SK-N-SH (cell line): ENCODE results near the gene C3orf20. TPM values are rescaled to one million over a fixed set of nuclear protein-coding genes. Genes with fewer than 3 reads are reported as not detected.

Source experiments
- CTCF ChIA-PET: fragments of 300-600, 350-600 bp; formaldehyde crosslinking; extraction: SDS; loops from one replicate; lab custom pipeline; 2021; lab: Yijun Ruan, JAX
- POLR2A ChIA-PET: fragments of 350-600 bp; sonication (Branson Sonifier 250); formaldehyde crosslinking; extraction: SDS; loops from one replicate; lab custom pipeline; 2020; ENCODE audit warnings: antibody characterized with exemption, inconsistent platforms; lab: Yijun Ruan, JAX
- DNase-seq: peaks from one replicate; pipeline ENCODE4 v3.0.0; 2012
- H2AFZ ChIP-seq: fragments of 200-600 bp; sonication (generic); 2 replicates; pipeline ENCODE4 v1.8.1; 2016; ENCODE audit warnings: antibody characterized with exemption, mild to moderate bottlenecking, low read depth
- H3F3A ChIP-seq: fragments of 200-600 bp; sonication (generic); replicated peaks from 2 replicates; pipeline ENCODE3; 2016; ENCODE audit warnings: antibody characterized with exemption, mild to moderate bottlenecking; ENCODE audit not compliant: insufficient read depth
- H3K27ac ChIP-seq, 2 experiments: fragments of 200-500 bp in 1 of 2; fragments of 200-600 bp in 1 of 2; sonication (Bioruptor generic) in 1 of 2; sonication (generic), shearing (Covaris generic) in 1 of 2; 2 replicates each; pipeline versions ENCODE4 v1.5.1 to v1.6.1; 2014 to 2016; ENCODE audit warnings: low read depth in 2 of 2, inconsistent platforms in 1 of 2, low read length in 1 of 2, mild to moderate bottlenecking in 1 of 2, mixed read lengths in 1 of 2
- H3K27me3 ChIP-seq: fragments of 200-600 bp; sonication (generic), shearing (Covaris generic); 2 replicates; pipeline ENCODE4 v1.6.1; 2016; ENCODE audit warnings: mixed run types; ENCODE audit not compliant: insufficient read depth
- H3K36me3 ChIP-seq, 2 experiments: fragments of 200-500 bp in 1 of 2; fragments of 200-600 bp in 1 of 2; sonication (Bioruptor generic) in 1 of 2; sonication (generic) in 1 of 2; replicated peaks in 1 of 2; 2 replicates each; pipeline versions ENCODE3 to v1.5.1; 2014 to 2016; ENCODE audit warnings: low read length in 1 of 2, mild to moderate bottlenecking in 1 of 2; ENCODE audit not compliant: insufficient read depth in 2 of 2, control insufficient read depth in 1 of 2
- H3K4me1 ChIP-seq, 2 experiments: fragments of 200-500 bp in 1 of 2; fragments of 200-600 bp in 1 of 2; sonication (Bioruptor generic) in 1 of 2; sonication (generic), shearing (Covaris generic) in 1 of 2; 2 replicates each; pipeline versions ENCODE4 v1.5.1 to v1.6.1; 2014 to 2016; ENCODE audit warnings: low read depth in 1 of 2, low read length in 1 of 2, mixed run types in 1 of 2; ENCODE audit not compliant: insufficient read depth in 2 of 2, control insufficient read depth in 1 of 2
- H3K4me2 ChIP-seq: fragments of 200-600 bp; sonication (generic), shearing (Covaris generic); 2 replicates; pipeline ENCODE4 v1.6.1; 2017; ENCODE audit warnings: mixed run types
- H3K4me3 ChIP-seq, 2 experiments: fragments of 200-500 bp in 1 of 2; fragments of 200-600 bp in 1 of 2; sonication (Bioruptor generic) in 1 of 2; sonication (generic), shearing (Covaris generic) in 1 of 2; 2 replicates each; pipeline versions ENCODE4 v1.5.1 to v1.8.1; 2014 to 2016; ENCODE audit warnings: low read depth in 2 of 2, inconsistent platforms in 1 of 2, low read length in 1 of 2, mild to moderate bottlenecking in 1 of 2, mixed read lengths in 1 of 2, moderate library complexity in 1 of 2
- H3K79me2 ChIP-seq: fragments of 200-600 bp; sonication (generic); 2 replicates; pipeline ENCODE4 v1.8.1; 2017; ENCODE audit warnings: mild to moderate bottlenecking; ENCODE audit not compliant: insufficient read depth
- H3K9ac ChIP-seq: fragments of 200-600 bp; sonication (generic); 2 replicates; pipeline ENCODE4 v1.6.1; 2017; ENCODE audit warnings: mixed run types
- H3K9me2 ChIP-seq: fragments of 200-600 bp; sonication (generic); 2 replicates; pipeline ENCODE4 v1.6.1; 2017; ENCODE audit warnings: mixed run types
- H3K9me3 ChIP-seq: fragments of 200-600 bp; sonication (generic); 2 replicates; pipeline ENCODE4 v1.6.1; 2017; ENCODE audit warnings: mixed run types, mild to moderate bottlenecking, moderate library complexity
- H4K20me1 ChIP-seq: fragments of 200-600 bp; sonication (generic); 2 replicates; pipeline ENCODE4 v1.6.1; 2017; ENCODE audit warnings: mild to moderate bottlenecking, mixed run types; ENCODE audit not compliant: insufficient read depth
- CHD2 ChIP-seq: fragments of 150-350 bp; IDR thresholded peaks from 2 replicates; pipeline ENCODE4 v1.6.1; 2018; ENCODE audit warnings: low read length; ENCODE audit not compliant: partially characterized antibody
- ELF1 ChIP-seq: IDR thresholded peaks from 2 replicates; pipeline ENCODE4 v1.4.0; 2012
- EP300 ChIP-seq, 2 experiments: IDR thresholded peaks; 2 replicates each; pipeline versions ENCODE4 v1.4.0 to v1.6.1; 2012; ENCODE audit warnings: borderline replicate concordance in 1 of 2, low read depth in 1 of 2, low read length in 1 of 2
- EZH2phosphoT487 ChIP-seq: fragments of 200-600 bp; sonication (generic); IDR thresholded peaks from 2 replicates; pipeline ENCODE4 v1.6.1; 2017; ENCODE audit warnings: low read depth, mixed run types, mild to moderate bottlenecking, antibody characterized with exemption, moderate library complexity, borderline replicate concordance
- GATA2 ChIP-seq: sonication (generic); formaldehyde crosslinking; IDR thresholded peaks from 2 replicates; pipeline ENCODE4 v1.5.0; 2020; ENCODE audit warnings: mild to moderate bottlenecking, missing genetic modification reagents
- IRF3 ChIP-seq: fragments of 150-350 bp; IDR thresholded peaks from 2 replicates; pipeline ENCODE4 v1.6.1; 2016; ENCODE audit warnings: mild to moderate bottlenecking, low read depth, low read length
- MEF2A ChIP-seq: IDR thresholded peaks from 2 replicates; pipeline ENCODE4 v1.4.0; 2012; ENCODE audit warnings: low read depth, borderline replicate concordance
- MXI1 ChIP-seq: IDR thresholded peaks from 2 replicates; pipeline ENCODE4 v1.6.1; 2012; ENCODE audit warnings: mild to moderate bottlenecking, low read depth, low read length, improper control_type of control experiment
- RAD21 ChIP-seq: IDR thresholded peaks from 2 replicates; pipeline ENCODE4 v1.6.1; 2012; ENCODE audit warnings: mild to moderate bottlenecking, low read length
- RFX5 ChIP-seq: IDR thresholded peaks from 2 replicates; pipeline ENCODE4 v1.6.1; 2012; ENCODE audit warnings: mild to moderate bottlenecking, improper control_type of control experiment, low read length
- RXRA ChIP-seq: IDR thresholded peaks from 2 replicates; pipeline ENCODE4 v1.4.0; 2012; ENCODE audit warnings: low read depth, mild to moderate bottlenecking, borderline replicate concordance
- SMC3 ChIP-seq: IDR thresholded peaks from 2 replicates; pipeline ENCODE4 v1.6.1; 2012; ENCODE audit warnings: low read depth, low read length, improper control_type of control experiment
- TAF1 ChIP-seq: IDR thresholded peaks from 2 replicates; pipeline ENCODE4 v1.6.1; 2012; ENCODE audit warnings: low read depth, mild to moderate bottlenecking, low read length, moderate library complexity, borderline replicate concordance
- TEAD4 ChIP-seq: IDR thresholded peaks from 2 replicates; pipeline ENCODE4 v1.4.0; 2012; ENCODE audit warnings: mild to moderate bottlenecking, borderline replicate concordance; ENCODE audit not compliant: insufficient read depth
- USF1 ChIP-seq: IDR thresholded peaks from 2 replicates; pipeline ENCODE4 v1.4.0; 2012; ENCODE audit warnings: low read depth, borderline replicate concordance
- WGBS: methylation state at CpG from one replicate; pipeline ENCODE4 v1.1.6; 2017; ENCODE audit warnings: low lambda C conversion rate; 5-methylcytosine and 5-hydroxymethylcytosine counted together
- polyA plus RNA-seq, 3 experiments: library from polyadenylated mRNA; depleted of rRNA; stranded (reverse); fragments of >200 nt; gene quantifications; 2 replicates each; pipeline ENCODE4 v1.2.3, GENCODE V29; 2012
- TF ChIP-seq, protein P1 (sequence below): IDR thresholded peaks from 2 replicates; pipeline ENCODE4 v1.4.0; 2012; ENCODE audit warnings: low read depth
- TF ChIP-seq, protein P2 (sequence below): IDR thresholded peaks from 2 replicates; pipeline ENCODE4 v1.6.1; 2012; ENCODE audit warnings: mild to moderate bottlenecking, low read depth, low read length, moderate library complexity

C3orf20 gene
- polyA plus RNA-seq, 1 of the 3 experiments (the other 2 are of a cell fraction) = not detected

GRCh38 chr3:14647976-14648955 is 26.7 kb upstream of the C3orf20 start:
- H3K4me3 ChIP-seq = no peak overlapping the region
- no peak for TF ChIP-seq USF1
- no peak for TF ChIP-seq CHD2
- TF ChIP-seq SMC3 = no peak
- no peak for TF ChIP-seq EZH2phosphoT487
- no peak for TF ChIP-seq RFX5
- TF ChIP-seq RXRA = no peak
- TF ChIP-seq EP300 (IDR thresholded peaks at IDR 0.05; ENCODE audit: borderline replicate concordance in 1 of 2, low read depth in 1 of 2, low read length in 1 of 2) = no peak
- TF ChIP-seq RAD21 = no peak
- no peak for TF ChIP-seq IRF3
- TF ChIP-seq, protein P1, sequence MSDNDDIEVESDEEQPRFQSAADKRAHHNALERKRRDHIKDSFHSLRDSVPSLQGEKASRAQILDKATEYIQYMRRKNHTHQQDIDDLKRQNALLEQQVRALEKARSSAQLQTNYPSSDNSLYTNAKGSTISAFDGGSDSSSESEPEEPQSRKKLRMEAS = no peak
- TF ChIP-seq MEF2A = no peak
- TF ChIP-seq GATA2 (CRISPR knock-in tag) = no peak
- TF ChIP-seq TAF1 = no peak
- no peak for TF ChIP-seq ELF1
- TF ChIP-seq, protein P2, sequence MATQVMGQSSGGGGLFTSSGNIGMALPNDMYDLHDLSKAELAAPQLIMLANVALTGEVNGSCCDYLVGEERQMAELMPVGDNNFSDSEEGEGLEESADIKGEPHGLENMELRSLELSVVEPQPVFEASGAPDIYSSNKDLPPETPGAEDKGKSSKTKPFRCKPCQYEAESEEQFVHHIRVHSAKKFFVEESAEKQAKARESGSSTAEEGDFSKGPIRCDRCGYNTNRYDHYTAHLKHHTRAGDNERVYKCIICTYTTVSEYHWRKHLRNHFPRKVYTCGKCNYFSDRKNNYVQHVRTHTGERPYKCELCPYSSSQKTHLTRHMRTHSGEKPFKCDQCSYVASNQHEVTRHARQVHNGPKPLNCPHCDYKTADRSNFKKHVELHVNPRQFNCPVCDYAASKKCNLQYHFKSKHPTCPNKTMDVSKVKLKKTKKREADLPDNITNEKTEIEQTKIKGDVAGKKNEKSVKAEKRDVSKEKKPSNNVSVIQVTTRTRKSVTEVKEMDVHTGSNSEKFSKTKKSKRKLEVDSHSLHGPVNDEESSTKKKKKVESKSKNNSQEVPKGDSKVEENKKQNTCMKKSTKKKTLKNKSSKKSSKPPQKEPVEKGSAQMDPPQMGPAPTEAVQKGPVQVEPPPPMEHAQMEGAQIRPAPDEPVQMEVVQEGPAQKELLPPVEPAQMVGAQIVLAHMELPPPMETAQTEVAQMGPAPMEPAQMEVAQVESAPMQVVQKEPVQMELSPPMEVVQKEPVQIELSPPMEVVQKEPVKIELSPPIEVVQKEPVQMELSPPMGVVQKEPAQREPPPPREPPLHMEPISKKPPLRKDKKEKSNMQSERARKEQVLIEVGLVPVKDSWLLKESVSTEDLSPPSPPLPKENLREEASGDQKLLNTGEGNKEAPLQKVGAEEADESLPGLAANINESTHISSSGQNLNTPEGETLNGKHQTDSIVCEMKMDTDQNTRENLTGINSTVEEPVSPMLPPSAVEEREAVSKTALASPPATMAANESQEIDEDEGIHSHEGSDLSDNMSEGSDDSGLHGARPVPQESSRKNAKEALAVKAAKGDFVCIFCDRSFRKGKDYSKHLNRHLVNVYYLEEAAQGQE = no peak
- no peak for TF ChIP-seq MXI1
- TF ChIP-seq TEAD4 = no peak
- peaks cover 4% of the 10 kb centered on the region for H3F3A ChIP-seq
- no peak overlapping the region for H3K4me2 ChIP-seq
- no peak for DNase-seq
- peaks cover 9 to 14% of the 10 kb centered on the region in 2 experiments; a peak in 3 of 4 replicates for H3K4me1 ChIP-seq
- H3K36me3 ChIP-seq = no peaks in the 10 kb centered on the region
- H3K9ac ChIP-seq = no peak overlapping the region
- 82% methylated on average over 19 of the region's 19 CpGs for WGBS
- H3K79me2 ChIP-seq = peaks cover 21% of the 10 kb centered on the region
- no peaks in the 10 kb centered on the region for H3K9me3 ChIP-seq
- no peak overlapping the region for H3K27ac ChIP-seq
- no peaks in the 10 kb centered on the region for H4K20me1 ChIP-seq
- H3K9me2 ChIP-seq = no peaks in the 10 kb centered on the region
- ChIA-PET POLR2A (no interaction called here), CTCF (interaction anchor here (2.0 kb wide), 1 partner anchor 13 kb away, joined by 6 read pairs; no protein-coding TSS in a partner anchor)
- no peak overlapping the region for H2AFZ ChIP-seq
- 0 out of 2 replicates have a peak, but pooled peaks cover 1% of the 10 kb centered on the region for H3K27me3 ChIP-seq
